Skin of body (tissue), 2 donors: ENCODE measurements around the gene RTEL1. TPM values are rescaled to one million over a fixed set of nuclear protein-coding genes. Genes with fewer than 3 reads are reported as not detected.
"Not testable (repeated sequence)": the region's sequence is repeated elsewhere in the genome, so short reads cannot be mapped to it uniquely, and the experiment has no call there.

Source experiments
- DNase-seq: peaks from one replicate; lab custom pipeline; 2025; lab: John Stamatoyannopoulos, UW
- total RNA-seq: library from RNA; depleted of rRNA; stranded (reverse); fragments of >200 nt; gene quantifications from one replicate; pipeline ENCODE4 v1.2.3, GENCODE V29; 2014

The RTEL1 gene
- total RNA-seq, 1 donor from 2014 or later, result 13.3 TPM

- no peak for DNase-seq
These were observed 6.9 kb downstream of the RTEL1 start for GRCh38 chr20:63664861-63665594.

DNA sequence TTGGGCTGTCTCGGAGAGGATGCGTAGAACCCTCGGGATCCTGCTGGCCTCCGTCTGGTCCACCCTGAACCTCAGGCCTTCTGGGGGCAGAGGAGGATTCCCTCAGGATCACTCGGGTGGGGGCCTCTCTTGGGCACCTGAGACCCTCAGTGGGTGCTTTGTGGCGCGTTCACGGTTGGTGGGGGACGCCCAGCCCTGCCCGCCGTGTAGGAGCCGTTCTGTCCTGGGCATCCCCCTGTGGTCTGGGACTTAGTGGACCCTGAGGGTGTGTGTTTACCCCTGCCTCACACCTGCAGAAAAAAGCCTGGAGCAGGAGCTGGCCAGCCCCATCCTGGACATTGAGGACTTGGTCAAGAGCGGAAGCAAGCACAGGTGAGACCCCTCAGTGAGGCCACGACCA, 7.6 kb downstream of the RTEL1 start:
- no peak for DNase-seq

DNA sequence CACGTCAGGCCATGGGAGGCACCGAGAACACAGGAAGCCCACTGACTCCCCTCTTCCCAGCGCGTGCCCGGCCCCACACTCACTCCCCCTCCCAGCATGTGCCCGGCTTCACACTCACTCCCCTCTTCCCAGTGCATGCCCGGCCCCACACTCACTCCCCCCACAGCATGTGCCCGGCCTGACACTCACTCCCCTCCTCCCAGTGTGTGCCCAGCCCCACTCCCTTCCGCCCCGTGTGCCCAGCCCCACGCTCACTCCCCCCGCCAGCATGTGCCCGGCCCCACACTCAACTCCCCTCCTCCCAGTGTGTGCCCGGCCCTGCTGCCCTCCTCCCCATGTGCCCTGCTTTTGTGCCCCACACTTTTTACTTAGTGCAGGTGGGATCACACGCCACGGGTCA, 9.7 kb downstream of the RTEL1 start:
- DNase-seq, result no peak

DNA sequence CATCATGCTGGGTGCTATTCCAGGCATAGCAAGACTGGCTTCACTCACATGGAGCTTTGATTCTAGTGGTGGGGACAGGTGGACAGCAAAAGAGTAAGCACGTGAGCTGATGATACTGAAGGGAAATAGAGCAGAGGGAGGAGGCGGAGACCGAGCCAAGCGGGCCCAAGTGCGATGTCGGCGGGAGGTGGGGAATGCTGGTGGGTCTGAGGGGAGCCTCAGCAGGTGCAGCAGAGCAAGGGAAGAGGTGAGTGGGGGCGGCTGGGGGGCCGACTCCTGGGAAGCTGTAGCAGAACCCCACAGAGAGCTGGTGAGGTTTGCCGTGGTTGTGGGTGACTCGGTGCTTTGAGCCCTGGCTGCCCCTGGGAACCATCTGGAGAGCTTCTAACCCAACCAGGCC, 10.2 kb downstream of the RTEL1 start:
- no peak for DNase-seq

GRCh38 chr20:63671695-63672094, 13.6 kb downstream of the RTEL1 start:
- DNase-seq, result not testable (repeated sequence)

DNA sequence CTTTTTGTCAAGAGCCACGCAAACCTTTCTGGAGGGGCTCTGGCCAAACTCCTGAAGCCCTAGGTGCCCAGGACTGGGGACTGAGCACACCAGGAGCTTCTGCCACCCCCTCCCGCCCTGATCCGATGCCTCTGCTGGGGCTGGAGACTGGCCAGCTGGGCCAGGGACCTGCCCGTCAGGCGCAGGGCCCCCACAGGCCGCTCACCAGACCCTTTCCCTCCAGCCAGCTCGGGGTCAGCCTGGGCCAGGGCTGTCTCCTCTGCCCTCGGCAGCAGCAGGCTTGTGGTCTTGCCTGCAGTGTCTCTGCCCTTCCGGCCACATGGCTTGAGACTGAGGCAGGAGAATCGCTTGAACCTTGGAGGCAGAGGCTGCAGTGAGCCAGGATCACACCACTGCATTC, 14.6 kb downstream of the RTEL1 start:
- DNase-seq, result no peak

DNA sequence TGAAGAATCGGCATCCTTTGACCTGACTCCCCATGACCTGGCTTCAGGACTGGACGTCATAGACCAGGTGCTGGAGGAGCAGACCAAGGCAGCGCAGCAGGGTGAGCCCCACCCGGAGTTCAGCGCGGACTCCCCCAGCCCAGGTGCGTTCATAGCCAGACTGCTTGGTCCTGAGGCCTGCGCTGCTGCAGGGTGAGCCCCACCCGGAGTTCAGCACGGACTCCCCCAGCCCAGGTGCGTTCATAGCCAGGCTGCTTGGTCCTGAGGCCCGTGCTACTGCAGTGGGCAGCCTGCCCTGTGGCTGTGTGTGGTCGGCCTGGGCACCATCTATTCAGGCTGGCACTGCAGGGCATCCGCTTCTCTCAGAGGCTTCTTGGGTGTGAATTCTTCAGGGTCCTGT, 15.8 kb downstream of the RTEL1 start:
- DNase-seq, result no peak

DNA sequence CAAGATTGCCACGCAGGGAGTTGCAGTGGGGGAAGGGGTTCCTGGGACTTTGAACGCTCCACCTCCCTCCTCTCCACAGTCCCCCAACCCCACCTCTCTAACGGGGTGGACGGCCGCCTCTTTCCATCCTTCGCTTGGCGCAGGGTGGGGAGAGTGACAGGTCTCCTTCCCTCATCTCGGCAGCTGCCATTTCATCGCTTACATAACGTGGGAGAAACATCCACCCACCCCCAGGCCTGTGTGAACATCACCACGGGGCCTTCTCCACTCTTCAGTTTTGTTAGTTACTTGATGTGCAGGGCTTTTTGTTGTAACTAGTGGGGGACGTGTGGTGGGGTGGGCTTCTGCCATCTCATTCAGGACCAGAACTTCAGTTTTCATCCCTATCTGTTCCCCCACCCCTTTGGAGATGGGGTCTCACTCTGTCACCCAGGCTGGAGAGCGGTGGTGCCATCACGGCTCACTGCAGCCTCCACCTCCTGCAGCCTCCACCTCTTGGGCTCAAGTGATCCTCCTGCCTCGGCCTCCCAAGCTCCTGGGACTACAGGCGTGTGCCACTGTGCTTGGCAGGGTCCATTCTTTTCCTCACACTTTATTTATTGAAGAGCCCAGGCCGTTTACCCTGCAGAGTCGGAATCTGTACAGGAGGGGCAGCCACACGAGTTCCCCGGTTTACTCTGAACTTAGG, 17.7 kb downstream of the RTEL1 start:
- no peak for DNase-seq

- DNase-seq, result no peak
These were observed 20.0 kb downstream of the RTEL1 start for GRCh38 chr20:63678071-63678470.

DNA sequence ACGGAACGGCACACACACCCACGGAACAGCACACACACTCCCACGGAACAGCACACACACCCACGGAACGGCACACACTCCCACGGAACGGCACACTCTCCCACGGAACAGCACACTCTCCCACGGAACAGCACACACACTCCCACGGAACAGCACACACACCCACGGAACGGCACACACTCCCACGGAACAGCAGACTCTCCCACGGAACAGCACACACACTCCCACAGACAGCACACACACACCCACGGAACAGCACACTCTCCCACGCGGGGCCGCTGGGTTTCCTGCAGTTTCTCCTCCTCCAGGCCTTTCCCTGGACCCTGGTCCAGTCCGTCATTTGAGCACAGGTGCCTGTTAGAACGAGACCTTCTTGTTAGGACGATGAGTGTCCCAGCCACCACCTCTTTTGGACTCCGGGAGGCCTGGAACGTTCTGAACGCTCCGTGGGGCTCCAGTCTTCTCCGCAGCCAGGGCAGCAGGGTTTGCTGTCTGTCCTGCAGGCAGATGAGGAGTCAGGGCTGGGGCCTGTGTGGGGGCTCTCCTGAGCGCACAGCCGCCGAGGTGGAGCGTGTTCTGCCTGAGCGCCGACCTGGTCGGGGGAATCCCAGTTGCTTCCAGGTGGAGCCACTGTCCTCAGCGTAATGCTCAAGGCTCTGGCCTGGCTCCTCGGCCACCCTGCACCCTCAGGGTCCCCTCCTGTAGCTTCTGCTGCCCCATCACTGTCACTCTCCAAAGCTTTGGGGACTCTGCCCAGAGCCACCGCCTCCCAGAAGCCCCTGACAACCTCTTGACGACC, 20.8 kb downstream of the RTEL1 start:
- DNase-seq, result no peak

GRCh38 chr20:63679799-63680305, 21.7 kb downstream of the RTEL1 start:
- no peak for DNase-seq

DNA sequence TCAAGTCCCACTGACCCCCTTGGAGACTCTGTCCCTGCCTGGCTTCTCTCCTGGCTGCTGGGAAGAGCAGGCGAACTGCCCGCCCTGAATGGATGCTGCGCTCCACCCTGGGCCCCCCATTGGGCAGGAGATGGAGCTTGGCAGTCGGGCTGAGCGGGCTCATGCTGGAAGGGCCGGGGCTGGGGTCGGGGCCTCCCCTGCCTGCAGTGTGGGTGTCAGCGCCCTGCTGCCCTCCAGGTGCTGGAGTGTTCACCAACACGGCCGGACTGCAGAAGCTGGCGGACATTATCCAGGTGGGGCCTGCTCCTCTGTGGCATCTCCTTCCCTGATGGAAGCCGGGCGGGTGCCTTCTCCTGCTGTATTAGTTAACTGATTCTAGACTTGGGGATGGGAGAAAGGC, 22.3 kb downstream of the RTEL1 start:
- no peak for DNase-seq

DNA sequence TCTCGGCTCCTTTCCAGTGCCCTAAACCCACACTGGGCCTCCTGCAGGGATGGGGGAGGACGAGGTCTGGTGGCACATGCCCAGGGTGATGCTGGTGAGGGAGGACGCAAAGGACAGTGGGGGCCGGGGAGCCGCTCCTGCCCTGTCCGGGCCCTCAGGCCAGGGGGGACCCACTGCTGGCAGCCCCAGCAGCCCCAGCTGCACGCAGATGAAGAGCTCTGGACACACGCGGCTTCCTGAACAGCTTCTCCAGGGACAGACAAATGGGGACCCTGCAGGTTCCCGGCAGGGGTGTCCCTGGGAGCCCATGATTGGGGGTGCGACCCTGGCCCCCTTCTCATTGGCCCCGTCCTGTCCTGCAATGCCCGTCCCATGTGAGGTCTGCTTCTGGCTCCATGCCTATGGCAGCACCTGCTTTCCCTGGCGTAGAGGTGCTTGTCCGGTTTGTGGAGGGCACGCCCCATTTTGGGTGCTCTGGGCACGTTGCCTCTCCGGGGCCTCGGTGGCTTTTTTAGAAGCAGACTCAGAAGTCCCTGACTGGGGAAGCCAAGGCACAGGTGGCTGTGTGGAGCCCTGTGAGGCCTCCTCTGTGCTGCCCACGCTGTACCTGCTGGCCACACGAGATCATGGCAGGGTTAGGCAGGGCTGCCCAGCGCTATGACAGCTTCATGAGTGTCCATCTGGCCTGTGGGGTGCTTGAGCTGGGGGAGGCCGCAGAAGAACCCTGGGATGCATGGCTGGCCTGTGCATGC, 22.9 kb downstream of the RTEL1 start:
- no peak for DNase-seq

DNA sequence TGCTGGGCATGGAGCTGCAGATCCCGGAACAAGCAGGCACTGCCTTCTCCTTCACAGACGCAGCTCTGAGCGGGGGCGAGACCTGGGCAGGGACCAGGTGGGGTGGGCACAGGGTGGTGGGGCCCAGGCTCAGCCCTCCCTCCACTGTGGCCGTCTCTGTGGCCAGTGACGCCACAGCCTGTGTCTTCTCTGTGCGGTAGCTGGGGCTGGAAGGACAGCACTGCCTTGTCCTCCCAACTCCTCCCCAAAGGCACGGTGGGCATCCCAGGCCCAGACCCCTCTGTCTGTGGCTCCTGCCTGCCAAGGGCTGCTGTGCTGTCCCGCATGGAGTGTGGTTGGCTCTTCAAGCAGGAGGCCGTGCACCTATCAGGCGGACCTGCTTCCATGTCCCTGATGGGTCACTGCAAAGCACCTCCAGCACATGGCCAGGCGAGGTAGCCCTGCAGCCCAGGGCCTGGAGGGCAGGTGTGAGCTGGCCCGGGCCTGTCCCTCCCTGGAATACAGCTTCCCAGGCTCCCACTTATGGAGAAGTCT, 23.6 kb downstream of the RTEL1 start:
- DNase-seq, result no peak

- DNase-seq, result no peak
These were observed 24.4 kb downstream of the RTEL1 start for GRCh38 chr20:63682384-63683139.

- DNase-seq, result no peak
These were observed 27.3 kb downstream of the RTEL1 start for GRCh38 chr20:63685269-63686026.

DNA sequence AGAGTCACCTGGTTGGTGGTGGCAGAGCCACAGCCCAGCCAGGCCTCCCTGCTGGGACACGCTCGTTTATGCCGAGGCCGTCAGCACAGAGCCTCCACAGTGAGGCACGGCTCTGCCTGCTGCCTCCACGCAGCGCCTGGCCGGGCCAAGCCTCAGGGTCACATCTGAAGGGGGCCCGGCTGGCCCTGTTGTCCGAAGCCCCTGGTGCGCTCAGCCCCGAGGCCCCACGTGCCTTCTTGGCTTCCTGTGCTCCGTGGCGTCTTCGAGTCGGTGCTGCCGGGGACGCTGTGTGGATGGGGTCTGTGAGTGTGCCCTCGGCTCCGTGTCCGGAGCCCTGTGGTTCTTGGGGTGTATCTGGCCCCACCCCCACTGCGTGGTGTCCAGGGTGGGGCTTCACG, 28.0 kb downstream of the RTEL1 start:
- DNase-seq, result no peak

DNA sequence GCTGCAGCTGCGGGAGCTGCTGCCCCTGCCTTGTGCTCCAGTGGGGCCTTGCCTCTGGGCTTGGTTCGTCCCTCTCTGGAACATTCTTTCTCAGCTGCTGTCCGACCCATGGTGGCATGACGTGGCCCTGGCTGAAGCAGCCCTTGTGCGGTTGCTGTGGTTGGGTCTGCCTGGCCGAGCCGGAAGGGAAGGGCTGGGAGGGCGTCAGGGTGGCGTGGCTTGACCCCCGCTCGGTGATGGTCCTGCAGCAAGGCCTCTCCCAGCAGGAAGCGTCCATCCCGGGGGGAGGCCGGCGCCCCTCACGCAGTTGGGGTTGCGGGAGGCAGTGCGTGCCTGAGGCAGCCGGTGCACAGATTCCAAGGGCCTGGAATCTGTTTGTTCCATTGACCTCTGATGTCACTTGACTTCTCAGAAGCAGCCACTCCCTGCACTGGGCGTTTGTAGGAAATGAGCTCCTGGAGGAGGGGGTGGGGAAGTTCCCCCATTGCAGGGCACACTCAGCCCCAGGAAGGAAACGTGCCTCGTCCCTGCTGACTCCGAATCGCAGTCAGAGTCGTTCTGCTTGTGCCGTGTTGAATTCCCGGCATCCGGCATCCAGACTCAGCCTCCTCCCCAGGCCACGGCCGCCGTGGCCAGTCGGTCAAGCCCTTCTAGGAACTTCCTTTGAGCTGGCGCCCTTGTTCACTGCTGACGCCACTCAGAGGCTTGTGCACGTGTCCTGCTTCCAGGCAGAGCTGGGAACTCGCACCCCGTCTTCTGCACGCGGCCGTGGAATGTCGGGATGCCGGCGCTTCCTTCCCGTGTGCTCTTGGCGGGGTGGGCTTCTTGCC, 28.6 kb downstream of the RTEL1 start:
- DNase-seq, result peak; percentile 70
